Prostate gland (tissue), 2 donors: ENCODE data around the gene ACYP1. TPM values are rescaled to one million over a fixed set of nuclear protein-coding genes. Genes with fewer than 3 reads are reported as not detected.

ENCODE experiments used
- DNase-seq: peaks from one replicate; pipeline ENCODE4 v3.0.0-alpha.2; 2019; ENCODE audit warnings: low spot score
- H3K27ac ChIP-seq, 2 donors: fragments of 200-600 bp; sonication (generic); 2 replicates each; pipeline ENCODE4 v1.5.1; 2017 to 2019
- H3K27me3 ChIP-seq: fragments of 200-600 bp; sonication (generic); replicated peaks from 2 replicates; pipeline ENCODE4 v1.5.1; 2019; ENCODE audit not compliant: insufficient read depth
- H3K36me3 ChIP-seq, 2 donors: fragments of 200-600 bp; sonication (generic); 1 replicate in 1 of 2; 2 replicates in 1 of 2; pipeline versions ENCODE4 v1.5.1 to v1.8.1; 2017 to 2019
- H3K4me1 ChIP-seq: fragments of 200-600 bp; sonication (generic); replicated peaks from 2 replicates; pipeline ENCODE4 v1.5.1; 2019
- H3K4me3 ChIP-seq, 2 donors: fragments of 200-600 bp; sonication (generic); 2 replicates each; pipeline ENCODE4 v1.5.1; 2017 to 2019
- H3K9me3 ChIP-seq: fragments of 200-600 bp; sonication (generic); 2 replicates; pipeline ENCODE4 v1.5.1; 2017
- CTCF ChIP-seq, 4 experiments: fragments of 200-600 bp in 2 of 4; fragments of 450-650 bp in 2 of 4; sonication (generic) in 2 of 4; IDR thresholded peaks; 1 replicate in 3 of 4; 2 replicates in 1 of 4; pipeline ENCODE4 v1.5.1; 2016 to 2019; ENCODE audit warnings: antibody characterized with exemption in 4 of 4, mild to moderate bottlenecking in 2 of 4, moderate library complexity in 2 of 4
- POLR2A ChIP-seq: fragments of 450-650 bp; IDR thresholded peaks from one replicate; pipeline ENCODE4 v1.6.1; 2016; ENCODE audit warnings: antibody characterized with exemption, mild to moderate bottlenecking
- POLR2AphosphoS5 ChIP-seq: sonication (generic); formaldehyde crosslinking; IDR thresholded peaks from one replicate; pipeline ENCODE4 v1.6.1; 2017; ENCODE audit warnings: antibody characterized with exemption
- WGBS: methylation state at CpG from one replicate; pipeline ENCODE4 v1.1.5; 2018; 5-methylcytosine and 5-hydroxymethylcytosine counted together
- intact Hi-C: fragments of 100-400 bp; cut with DNase I; formaldehyde crosslinking; loops from one replicate; pipeline ENCODE4 v1.14.2; 2022
- total RNA-seq, 2 donors: library from RNA; depleted of rRNA; stranded (reverse); fragments of >200 nt; gene quantifications; one replicate each; pipeline ENCODE4 v1.1.0, GENCODE V29; 2016

ACYP1 gene
- total RNA-seq, 2 donors from 2014 or later: 11.2 to 14.3 TPM

GRCh38 chr14:75053396-75054291 is 10.2 kb downstream of the ACYP1 start:
- no peak for TF ChIP-seq CTCF (IDR thresholded peaks at IDR 0.05)
- TF ChIP-seq POLR2A: no peak
- no peak for TF ChIP-seq POLR2AphosphoS5
- DNase-seq: no peak
- intact Hi-C loops: no loop called here
- Histone ChIP-seq H3K4me3 (no peak overlapping the region), H3K36me3 (no peaks in the 10 kb centered on the region), H3K27ac (no peak overlapping the region), H3K9me3 (no peaks in the 10 kb centered on the region), H3K4me1 (peaks cover 3% of the 10 kb centered on the region), H3K27me3 (no peaks in the 10 kb centered on the region)
- WGBS: 54% methylated on average over 5 of the region's 5 CpGs

GRCh38 chr14:75051556-75051899 is 12.3 kb downstream of the ACYP1 start:
- H3K4me1 ChIP-seq: peaks cover 3% of the 10 kb centered on the region
- H3K4me3 ChIP-seq: peak overlapping the region; percentile 60 to 74
- no peak for TF ChIP-seq CTCF (IDR thresholded peaks at IDR 0.05)
- no peak for TF ChIP-seq POLR2A
- no peak for TF ChIP-seq POLR2AphosphoS5
- no peaks in the 10 kb centered on the region for H3K27me3 ChIP-seq
- H3K9me3 ChIP-seq: no peaks in the 10 kb centered on the region
- no peaks in the 10 kb centered on the region for H3K36me3 ChIP-seq
- intact Hi-C loops: loop anchor here (2.0 kb wide), 1 partner anchor 17 kb away; the partner anchor contains the start of gene ZC2HC1C
- 19% methylated on average over 5 of the region's 5 CpGs for whole genome bisulfite sequencing
- H3K27ac ChIP-seq: peak overlapping the region; percentile 87 to 93
- DNase-seq: no peak

- Histone ChIP-seq H3K4me1 (peaks cover 3% of the 10 kb centered on the region), H3K4me3 (peak within 1 kb of the TSS; percentile 60 to 74), H3K36me3 (no peaks in the 10 kb centered on the region), H3K9me3 (no peaks in the 10 kb centered on the region), H3K27me3 (no peaks in the 10 kb centered on the region), H3K27ac (peak within 1 kb of the TSS; percentile 87 to 93)
- peak; percentile 80 for DNase-seq
- under 1% methylated on average over 57 of the region's 59 CpGs for WGBS
- intact Hi-C loops: loop anchor here (2.0 kb wide), 1 partner anchor 18 kb away; the partner anchor contains the start of gene ZC2HC1C
- TF ChIP-seq CTCF (IDR thresholded peaks at IDR 0.05) (no peak), POLR2AphosphoS5 (peak; percentile 93), POLR2A (peak; percentile 72)
Measured at GRCh38 chr14:75050852-75051555, 12.8 kb downstream of the ACYP1 start, which contains the start of gene MLH3. Gene MLH3 (minus strand): TSS chr14:75051467. CDS start chr14:75049655, 1,812 bp downstream.

GRCh38 chr14:75049731-75050201 is 14.1 kb downstream of the ACYP1 start:
- 89% methylated on average over 3 of the region's 3 CpGs for WGBS
- intact Hi-C loops: loop anchor here (2.0 kb wide), 1 partner anchor 19 kb away; the partner anchor contains the start of gene ZC2HC1C
- no peaks in the 10 kb centered on the region for H3K9me3 ChIP-seq
- peaks cover 3% of the 10 kb centered on the region for H3K4me1 ChIP-seq
- DNase-seq: no peak
- H3K4me3 ChIP-seq: no peak overlapping the region
- H3K27me3 ChIP-seq: no peaks in the 10 kb centered on the region
- H3K36me3 ChIP-seq: no peaks in the 10 kb centered on the region
- no peak for TF ChIP-seq POLR2A
- no peak for TF ChIP-seq CTCF (IDR thresholded peaks at IDR 0.05)
- TF ChIP-seq POLR2AphosphoS5: no peak
- H3K27ac ChIP-seq: no peak overlapping the region
